HG03558 (cell line): ENCODE measurements around the gene JPH3.
"Not testable (repeated sequence)": the region's sequence is repeated elsewhere in the genome, so short reads cannot be mapped to it uniquely, and the experiment has no call there.

Source experiments
- ATAC-seq: cut with Tn5 transposase; IDR thresholded peaks from one replicate; pipeline ENCODE4 v1.9.1; 2021; ENCODE audit warnings: moderate number of reproducible peaks; ENCODE audit not compliant: unreplicated experiment; ENCODE audit errors: extremely low read depth

Gene JPH3

DNA sequence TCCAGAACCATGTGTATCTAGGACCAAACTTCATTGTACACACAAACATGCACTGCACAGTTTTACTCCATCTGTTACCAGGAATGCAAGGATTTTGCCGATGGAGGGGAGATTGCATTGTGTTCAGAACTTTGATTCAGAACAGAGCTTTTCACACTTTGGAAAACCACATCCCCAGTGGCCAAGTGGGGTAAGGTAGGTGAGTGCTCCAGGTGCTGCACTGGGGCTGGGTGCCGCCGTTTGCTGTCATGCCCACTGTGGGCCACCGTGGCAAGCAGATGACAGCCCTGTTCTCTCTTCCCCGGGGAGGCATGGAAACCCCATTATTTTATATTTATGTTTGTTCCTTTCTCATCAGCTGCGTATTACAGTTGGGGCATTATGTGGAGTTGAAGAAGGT lies 29.3 kb upstream of the JPH3 start:
- no peak for ATAC-seq

DNA sequence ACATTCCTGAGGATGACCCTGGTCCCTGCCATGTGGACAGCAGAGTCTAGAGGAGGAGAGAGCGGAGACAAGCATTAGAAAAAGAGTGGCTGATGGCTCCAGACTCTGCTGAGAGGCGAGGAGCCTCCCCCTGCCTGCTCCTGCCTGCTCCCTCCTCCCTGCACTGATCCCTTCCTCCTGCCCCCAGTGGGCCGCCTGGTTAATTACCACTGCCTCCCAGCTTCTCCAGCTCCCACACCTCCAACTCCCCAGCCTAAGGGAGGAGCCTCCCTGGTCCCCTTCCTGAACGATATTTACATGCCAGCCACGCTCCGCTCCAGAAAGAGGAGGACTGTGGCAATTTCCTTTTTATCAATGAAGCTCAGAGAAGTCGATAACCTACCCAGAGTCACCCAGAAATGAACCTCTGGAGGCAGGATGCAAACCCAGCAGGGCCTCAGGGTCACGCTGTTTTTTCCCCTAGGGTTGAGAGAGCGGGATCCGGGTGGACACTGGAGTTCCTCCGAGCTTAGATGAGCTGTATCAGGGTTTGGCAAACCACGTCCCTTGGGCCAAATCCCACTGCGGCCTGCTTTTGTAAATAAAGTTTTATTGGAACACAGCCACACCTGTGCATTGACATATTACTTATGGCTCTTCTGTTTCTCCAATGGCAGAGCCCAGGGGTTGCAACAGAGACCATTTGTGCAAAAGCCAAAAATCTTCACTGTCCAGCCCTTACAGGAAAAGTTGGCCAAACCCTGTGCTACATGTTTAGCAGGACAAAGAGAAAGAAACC lies 27.1 kb upstream of the JPH3 start:
- ATAC-seq, result no peak

DNA sequence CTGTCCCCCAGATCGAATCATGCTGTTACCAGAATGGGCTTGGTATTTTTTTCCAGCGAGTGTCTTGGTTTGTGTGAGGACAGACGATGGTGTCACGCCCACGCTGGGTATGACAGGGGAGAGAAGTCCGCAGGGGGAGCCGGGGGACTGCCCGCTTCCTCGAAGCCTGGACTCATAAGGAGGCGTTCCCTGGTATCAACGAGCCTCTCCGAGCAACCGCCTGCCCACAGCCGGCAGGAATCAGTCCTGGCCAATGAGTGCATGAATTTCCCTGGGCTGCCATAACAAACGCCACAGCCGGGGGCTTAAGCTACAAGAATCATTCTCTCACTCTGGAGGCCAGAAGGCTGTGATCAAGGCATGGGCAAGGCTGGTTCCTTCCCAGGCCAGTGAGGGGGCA lies 26.1 kb upstream of the JPH3 start:
- no peak for ATAC-seq

DNA sequence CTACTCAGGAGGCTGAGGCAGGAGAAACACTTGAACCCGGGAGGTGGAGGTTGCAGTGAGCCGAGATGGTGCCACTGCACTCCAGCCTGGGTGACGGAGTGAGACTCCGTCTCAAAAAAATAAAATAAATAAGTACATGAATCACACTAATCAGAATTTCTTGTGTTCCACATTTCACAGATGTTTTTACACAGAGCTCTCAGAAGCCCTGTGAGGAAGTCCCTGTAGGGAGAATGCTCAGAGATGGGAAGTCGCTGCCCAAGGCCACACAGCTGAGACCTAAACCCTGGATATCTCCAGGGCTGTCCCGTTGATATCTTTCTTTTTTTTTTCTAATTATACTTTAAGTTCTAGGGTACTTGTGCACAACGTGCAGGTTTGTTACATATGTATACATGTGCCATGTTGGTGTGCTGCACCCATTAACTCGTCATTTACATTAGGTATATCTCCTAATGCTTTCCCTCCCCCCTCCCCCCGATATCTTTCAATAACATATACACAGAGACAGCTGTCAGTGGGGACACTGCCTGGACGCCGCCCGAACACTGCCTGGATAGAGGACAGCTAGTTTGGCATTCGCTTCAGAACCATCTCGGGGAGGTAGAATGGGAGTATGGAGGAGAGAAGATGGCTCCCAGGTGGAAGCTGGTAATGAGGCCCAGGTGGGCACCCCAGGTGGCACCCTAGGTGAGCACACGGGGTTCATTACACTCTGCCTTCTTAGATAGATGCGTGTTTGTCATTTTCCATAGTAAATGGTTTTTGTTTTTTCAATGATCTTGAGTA lies 24.0 kb upstream of the JPH3 start:
- not testable (repeated sequence) for ATAC-seq

DNA sequence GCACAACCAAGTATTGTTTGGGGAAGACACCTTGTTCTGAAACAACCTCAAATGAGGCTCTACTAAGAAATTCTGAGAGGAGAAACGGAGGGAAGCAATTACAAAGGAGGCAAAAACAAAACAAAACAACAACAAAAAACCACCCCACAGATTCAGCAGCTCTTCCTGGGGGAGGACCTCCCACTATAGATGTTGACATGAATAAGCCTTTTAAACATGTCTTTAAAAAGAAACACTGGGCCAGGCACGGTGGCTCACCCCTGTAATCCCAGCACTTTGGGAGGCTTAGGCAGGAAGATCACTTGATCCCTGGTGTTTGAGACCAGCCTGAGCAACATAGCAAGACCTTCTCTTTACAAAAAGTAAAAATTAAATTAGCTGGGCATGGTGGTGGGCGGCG lies 22.6 kb upstream of the JPH3 start:
- no peak for ATAC-seq

DNA sequence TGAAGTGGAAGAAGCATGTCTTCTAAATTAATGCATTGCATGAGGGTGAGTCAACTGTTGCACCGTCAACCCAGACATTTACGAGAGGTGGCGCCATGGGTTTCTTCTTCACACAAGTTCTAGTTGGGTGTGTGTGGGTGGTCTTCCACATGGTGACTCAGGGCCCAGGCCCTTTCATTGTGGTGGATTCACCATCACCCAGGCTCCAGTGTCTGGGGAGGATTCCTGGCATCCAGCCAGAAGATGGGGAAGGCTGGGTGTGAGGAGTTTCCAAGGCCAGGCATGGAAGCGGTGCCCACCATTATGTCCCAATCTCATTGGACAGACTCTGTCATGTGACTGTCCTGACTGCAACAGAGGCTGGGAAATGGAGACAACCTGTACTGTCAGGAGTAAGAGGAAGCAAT lies 21.4 kb upstream of the JPH3 start:
- no peak for ATAC-seq

DNA sequence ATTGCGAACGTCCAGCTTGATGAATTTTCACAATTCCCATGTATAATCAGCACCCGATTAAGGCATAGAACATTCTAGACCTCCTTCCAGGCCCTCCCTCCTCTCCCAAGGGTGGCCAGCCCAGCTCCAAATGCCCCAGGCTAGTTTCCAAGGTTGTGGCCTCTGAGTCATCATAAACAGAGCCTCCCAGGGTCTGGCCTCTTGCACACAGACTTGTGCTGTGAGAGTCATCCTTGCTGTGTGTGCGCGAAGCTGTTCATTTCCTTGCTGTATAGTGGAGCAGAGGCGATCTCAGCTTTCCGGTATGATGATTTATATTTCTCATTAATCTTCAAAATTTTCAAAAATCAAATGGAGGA lies 20.5 kb upstream of the JPH3 start:
- ATAC-seq, result no peak

DNA sequence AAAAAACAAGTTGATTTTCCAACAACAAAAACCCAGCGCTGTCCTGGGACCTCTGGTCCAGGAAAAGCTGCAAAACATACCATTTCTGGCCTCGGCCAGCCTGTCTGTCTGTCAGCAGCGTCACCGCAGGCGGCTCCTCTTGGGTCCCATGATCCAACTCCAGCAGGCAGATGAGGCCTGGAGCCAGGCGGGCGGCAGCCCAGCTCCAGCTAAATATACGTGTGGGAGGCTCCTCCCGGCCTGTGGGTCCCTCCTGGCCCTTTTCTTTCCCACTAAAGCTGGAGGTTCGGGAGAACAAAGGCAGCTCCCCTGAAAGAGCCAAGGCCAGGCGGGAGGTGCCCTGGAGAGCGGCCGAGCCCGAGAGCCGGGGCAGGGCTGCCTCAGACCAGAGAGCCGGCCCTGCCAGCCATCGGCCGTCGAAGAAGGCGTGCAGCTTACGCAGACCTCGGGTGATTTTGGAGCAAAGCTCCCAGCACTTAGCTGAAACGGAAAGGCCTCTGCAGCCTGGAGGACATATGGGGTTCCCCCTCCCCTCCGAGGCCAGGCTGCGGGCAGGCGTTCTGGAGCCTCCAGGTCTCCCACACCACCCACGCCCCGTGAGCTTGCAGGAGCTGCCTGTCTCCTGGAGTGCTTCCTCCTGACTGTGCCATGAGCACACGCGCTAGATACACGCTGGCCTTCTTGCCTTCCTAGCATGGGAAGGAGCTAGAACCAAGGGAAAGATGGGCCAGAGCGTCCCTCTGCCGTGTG lies 19.9 kb upstream of the JPH3 start:
- ATAC-seq, result no peak

DNA sequence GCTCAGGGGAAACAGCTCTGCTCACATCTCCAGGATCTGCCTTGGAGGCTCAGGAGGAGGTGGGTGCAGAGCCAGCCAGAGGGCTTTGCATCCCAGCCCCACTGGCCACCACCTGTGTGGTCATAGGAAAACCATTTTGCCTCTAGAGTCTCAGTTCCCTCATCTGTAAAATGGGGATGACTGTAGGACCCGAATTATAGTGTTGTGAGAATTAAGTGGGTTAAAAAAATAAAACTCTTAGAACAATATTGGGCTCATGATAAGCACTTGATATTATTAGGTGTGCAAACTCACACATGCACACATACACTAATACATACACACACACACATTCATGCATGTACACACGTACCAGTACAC lies 19.4 kb upstream of the JPH3 start:
- ATAC-seq, result no peak

DNA sequence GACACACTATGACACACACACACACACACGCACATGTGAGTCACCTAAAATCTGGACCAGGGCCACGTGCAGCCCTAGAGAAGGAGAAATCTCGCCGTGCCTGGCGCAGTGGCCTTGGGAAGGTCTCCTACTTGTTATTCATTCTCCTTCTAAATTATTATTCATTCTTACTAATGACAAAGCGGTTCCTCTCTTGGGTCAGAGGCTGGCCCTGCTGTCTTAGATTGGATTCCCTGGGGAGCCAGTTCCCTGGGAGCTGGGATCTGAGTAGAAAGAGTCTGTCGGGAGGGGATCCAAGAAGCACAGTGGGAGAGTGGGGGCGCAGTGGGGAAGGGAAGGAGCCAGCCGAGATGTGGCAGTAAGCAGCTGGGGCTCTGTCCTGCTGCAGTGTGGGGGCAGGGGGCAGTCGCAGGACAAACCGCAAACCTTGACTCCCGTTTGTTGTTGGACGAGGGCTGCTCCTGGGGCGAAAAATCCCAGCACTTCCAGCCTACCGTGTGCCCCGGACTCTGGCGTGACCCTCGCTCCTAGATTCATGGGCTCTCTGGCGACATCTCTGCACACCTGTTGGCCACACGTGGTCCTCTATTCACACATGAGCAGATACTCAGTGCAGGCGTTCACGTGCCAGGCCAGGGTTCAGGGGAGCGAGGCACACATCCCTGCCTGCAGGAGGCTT lies 18.7 kb upstream of the JPH3 start:
- no peak for ATAC-seq

DNA sequence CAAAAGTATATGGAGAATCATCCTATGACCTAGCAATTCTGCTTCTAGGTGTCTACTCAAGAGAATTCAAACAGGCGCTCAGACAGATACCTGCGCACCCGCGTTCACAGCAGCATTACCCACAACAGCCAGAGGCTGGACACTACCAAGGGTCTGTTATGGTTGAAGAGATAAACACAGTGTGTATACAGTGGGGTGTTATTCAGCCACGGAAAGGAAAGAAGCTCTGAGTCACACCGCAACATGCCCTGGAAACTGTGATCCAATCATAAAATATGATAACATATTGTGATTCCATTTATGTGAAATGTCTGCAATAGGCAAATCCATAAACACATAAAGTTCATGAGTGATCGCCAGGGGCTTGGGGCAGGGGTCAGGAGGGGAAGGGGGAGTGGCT lies 18.0 kb upstream of the JPH3 start:
- ATAC-seq, result no peak

DNA sequence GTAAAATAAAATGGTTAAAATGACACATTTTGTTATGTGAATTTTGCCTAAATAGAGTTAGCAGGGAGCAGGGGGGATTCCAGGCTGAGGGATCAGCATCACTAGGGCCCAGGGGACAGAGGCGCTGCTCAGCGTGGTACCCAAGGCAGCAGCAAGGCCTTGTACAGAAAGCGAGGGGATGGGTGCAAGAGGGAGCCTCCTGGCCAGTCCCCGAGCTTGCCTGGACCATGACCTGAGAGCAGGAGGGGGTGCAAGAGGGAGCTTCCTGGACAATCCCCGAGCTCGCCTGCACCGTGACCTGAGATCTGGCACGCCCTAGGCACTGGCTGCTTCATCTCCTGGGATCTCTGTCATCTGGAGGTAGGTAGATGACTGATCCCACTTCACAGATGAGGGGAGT lies 17.3 kb upstream of the JPH3 start:
- no peak for ATAC-seq

DNA sequence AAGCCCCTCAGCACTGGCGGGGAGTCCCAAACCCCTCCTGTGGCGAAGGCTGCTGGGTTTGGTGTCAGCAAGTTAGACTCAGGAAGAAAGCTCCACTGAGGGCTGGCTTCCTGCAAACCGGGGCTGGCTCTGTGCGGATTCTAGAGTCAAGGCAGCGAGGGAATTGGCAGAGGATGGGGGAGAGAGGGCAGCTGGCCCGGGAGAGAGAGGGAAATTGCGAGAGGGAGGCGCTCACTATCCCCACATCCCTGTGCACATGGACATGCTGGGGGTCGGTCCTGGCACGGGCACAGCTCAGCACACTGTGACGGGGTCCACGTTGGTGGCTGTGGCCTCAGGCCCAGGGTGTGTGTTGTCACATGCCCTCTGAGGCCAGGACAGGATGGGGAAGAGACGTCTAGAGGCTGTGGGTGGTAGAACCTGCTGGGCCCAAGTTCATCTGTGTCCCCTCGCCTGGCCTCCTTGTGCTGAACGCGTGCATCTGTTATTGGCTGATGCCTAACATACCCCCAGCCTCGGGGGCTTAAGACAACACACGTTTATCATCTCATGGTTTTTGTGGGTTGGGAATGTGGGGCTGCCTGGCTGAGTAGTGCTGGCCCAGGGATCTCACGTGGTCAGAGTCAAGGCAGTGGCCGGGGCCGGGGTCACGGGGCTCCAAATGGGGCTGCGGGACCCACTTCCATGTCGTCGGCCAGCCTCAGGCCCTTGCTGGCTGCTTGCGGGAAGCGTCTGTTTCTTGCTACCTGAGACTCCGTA lies 16.7 kb upstream of the JPH3 start:
- ATAC-seq, result no peak

DNA sequence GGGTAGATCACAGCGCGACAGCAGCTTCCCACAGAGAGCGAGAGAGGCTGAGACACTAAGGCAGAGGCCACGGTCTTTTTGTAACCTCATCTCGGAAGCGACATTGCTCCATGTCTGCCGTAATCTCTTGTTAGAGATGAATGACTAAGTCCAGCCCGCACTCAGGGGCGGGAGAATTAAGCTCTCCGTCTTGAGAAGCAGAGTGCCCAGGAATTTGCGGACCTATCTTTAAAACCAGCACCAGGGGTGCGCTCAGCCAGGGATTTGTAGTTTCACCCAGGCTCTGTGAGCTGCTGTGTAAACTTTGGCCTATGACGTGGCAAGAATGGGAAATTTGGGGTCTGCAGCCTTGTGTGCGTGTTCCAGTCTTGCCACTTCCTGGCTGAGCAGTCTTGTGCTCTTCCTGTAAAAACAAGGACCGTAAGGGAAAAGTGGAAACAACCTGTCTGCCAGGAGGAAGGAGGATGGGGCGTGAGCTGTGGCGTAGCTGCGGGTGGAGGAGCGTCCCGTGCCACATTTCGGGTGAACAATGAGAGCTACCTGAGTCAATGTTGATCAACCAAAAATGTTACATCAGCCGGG lies 16.0 kb upstream of the JPH3 start:
- ATAC-seq, result no peak

DNA sequence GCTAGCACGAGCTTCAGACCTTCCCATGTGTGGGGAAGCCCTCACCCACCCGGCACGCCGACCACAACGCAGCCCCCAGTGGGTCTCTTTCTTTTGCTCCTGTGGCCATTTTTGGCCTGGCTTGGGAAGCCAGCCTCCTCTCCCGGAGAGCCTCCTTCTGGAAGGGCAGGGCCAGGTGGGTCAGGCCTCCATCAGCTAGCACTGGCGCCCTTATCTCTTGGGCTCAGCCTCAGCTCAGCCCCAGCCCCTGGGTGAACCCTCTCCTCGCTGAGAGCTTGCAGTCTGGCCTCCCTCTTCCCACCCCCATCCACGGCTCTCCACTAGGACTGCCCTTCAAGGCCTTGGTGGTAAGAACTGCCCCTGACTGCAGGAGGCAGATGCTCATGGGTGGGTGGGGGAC lies 14.7 kb upstream of the JPH3 start:
- no peak for ATAC-seq

DNA sequence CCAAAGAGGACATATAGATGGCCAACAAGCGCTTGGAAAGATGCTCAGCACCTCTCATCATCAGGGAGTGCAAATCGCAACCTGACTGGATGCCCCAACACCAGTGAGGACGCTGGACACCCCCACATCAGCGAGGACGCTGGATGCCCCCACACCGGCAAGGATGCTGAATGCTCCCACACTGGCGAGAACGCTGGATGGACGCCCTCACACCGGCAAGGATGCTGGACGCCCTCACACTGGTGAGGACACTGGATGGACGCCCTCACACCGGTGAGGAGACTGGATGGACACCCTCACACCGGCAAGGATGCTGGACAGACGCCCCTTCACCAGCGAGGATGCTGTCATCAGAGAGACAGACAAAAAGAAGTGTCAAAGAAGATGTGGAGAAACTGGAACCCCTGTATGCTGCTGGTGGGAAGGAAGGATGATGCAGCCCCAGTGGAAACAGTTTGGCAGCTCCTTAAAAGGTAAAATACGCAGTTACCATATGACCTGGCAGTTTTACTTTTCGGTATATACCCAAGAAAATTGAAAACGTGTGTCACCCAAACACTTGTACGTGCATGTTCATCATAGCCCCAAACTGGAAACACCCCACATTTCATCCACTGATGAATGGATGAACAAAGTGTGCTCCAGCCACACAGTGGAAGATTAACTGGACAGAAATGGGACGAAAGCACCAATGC lies 10.1 kb upstream of the JPH3 start:
- ATAC-seq, result no peak

DNA sequence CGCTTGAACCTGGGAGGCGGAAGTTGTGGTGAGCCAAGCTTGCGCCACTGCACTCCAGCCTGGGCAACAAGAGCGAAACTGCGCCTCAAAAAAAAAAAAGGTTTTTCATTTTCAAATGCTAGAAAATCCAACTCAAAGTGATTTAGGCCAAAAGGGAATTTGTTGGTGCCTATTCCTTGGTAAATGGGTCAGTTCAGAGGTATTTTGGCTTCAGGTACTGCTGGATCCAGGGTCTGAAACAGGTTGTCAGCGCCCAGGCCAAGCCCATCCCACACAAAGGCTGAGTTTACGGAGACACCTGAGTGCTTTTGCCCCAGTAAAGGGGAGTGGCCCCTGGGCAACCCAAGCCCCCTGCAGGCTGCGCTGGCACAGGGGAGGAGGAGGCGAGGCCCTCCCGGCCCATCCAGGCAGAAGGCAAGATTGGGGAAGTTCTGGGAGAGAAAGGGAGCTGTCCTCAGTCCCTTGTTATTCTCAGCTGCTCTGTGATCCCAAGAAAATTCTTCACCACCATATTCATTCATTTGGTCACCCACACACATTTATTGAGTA lies 8.5 kb upstream of the JPH3 start:
- ATAC-seq, result no peak

DNA sequence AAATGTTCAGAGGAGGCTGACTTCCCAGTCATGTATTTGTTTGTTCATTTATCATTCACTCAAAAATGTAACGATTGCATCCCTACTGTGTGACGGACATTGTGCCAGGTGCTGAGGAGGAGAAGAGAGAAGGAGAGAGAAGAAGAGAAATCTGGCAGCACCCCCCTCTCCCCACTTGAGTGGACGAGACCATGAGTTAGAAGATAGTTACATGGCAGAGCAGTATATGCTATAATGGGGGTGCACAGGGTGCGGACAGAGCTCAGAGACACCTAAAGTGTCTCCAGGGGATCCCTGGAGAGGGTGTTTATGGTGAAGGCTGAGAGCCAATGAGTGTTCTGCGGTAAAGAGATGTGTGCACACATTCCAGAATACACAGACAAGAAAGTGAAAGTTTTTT lies 6.6 kb upstream of the JPH3 start:
- no peak for ATAC-seq

DNA sequence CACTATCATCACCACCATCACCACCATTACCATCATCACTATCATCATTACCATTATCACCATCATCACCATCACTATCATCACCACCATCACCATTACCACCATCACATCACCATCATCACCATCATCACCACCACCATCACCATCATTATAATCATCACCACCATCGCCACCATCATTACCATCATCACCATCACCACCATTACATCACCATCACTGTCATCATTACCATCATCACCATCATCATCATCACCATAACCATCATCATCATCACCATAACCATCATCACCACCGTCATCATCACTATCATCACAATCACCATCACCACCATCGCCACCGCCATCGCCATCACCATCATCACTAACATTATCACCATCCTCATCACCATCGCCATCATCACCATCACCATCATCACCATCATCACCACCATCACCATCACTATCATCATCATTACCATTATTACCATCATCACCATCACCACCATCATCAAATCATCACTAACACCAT lies 4.9 kb upstream of the JPH3 start:
- no peak for ATAC-seq
